NCI-H82 treated with DMSO at 0.1 percent for 48 hours (cell line): ENCODE measurements around the gene DDIAS.
"Not testable (repeated sequence)": the region's sequence is repeated elsewhere in the genome, so short reads cannot be mapped to it uniquely, and the experiment has no call there.

ENCODE experiments used
- DNase-seq: peaks from one replicate; lab custom pipeline; 2025; ENCODE audit not compliant: unreplicated experiment; lab: John Stamatoyannopoulos, UW

DDIAS gene, protein sequence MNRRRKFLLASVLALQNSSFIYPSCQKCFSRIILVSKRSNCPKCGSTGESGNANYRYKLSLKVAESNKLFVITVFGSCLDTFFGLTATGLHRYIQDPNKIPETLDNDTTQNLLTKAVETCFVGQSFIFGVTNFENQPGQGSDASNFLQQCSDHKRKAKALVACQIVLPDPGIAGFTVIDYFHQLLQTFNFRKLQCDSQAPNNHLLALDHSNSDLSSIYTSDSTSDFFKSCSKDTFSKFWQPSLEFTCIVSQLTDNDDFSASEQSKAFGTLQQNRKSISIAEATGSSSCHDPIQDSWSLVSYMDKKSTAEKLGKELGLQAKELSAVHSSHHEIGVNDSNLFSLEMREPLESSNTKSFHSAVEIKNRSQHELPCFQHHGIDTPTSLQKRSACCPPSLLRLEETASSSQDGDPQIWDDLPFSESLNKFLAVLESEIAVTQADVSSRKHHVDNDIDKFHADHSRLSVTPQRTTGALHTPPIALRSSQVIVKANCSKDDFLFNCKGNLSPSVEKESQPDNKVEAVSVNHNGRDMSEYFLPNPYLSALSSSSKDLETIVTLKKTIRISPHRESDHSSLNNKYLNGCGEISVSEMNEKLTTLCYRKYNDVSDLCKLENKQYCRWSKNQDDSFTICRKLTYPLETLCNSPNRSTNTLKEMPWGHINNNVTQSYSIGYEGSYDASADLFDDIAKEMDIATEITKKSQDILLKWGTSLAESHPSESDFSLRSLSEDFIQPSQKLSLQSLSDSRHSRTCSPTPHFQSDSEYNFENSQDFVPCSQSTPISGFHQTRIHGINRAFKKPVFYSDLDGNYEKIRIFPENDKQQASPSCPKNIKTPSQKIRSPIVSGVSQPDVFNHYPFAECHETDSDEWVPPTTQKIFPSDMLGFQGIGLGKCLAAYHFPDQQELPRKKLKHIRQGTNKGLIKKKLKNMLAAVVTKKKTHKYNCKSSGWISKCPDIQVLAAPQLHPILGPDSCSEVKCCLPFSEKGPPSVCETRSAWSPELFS

DNA sequence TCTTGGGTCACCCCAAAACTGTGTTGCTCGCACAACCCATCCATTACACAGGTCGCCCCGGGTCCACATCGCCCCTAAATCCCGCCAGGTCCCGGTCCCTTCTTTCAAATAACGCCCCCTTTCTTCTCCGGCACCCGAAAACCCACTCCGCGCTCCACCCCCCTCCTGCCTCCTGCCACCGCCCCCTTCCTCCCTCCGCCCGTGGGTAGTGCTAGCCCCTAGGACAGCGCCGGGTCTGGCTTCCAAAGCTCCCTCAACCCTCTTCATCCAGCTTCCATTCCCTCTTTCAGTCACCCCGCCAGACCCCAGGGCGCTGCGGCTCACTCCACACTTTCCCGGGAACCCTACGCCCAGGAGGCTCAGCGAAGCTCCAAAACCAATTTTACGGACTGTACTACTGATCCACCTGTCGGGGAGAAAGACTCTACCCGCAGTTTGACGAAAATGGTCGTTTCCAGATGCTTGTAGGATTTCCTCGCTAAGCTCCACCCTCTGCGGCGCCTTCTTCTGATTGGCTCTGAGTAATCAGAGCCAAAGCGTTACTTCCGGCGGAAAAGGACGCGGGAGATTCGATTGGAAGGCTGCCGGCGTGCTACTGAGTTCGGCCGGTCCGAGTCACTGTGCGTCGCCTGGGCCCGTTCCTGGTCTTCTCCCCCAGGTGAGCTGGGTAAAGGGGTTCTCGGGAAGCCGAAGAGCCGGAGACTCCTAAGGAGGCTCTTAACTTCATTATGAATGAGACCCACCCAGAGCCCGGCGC is at the start of gene DDIAS:
DDIAS (plus strand) TSS at position 572 of the 757 bp plus-strand sequence. CDS start 13,003 bp downstream, outside the sequence.
- DNase-seq, result peak; percentile 94

DNA sequence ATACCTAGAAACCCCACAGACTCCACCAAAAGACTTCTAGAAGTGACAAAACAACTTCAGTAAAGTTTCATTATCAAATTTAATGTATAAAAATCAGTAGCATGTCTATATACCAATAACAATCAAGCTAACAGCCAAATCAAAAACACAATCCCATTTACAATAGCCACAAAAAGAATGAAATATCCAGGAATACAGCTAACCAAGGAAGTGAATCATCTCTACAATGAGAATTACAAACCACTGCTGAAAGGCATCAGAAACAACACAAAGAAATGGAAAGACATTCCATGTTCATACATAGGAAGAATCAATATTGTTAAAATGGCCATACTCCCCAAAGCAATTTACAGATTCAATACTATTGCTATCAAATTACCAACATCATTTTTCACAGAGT is 47.3 kb upstream of the DDIAS start:
- DNase-seq, result no peak

DNA sequence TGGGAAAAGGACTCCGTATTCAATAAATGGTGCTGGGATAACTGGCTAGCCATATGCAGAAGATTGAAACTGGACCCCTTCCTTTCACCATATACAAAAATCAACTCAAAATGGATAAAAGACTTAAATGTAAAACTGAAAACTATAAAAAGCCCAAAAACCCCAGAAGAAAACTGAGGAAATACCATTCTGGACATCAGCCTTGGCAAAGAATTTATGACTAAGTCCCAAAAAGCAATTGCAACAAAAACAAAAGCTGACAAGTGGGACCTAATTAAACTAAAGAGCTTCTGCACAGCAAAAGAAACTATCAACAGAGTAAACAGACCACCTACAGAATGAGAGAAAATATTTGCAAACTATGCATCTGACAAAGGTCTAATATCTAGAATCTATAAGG is 46.6 kb upstream of the DDIAS start:
- DNase-seq, result not testable (repeated sequence)

DNA sequence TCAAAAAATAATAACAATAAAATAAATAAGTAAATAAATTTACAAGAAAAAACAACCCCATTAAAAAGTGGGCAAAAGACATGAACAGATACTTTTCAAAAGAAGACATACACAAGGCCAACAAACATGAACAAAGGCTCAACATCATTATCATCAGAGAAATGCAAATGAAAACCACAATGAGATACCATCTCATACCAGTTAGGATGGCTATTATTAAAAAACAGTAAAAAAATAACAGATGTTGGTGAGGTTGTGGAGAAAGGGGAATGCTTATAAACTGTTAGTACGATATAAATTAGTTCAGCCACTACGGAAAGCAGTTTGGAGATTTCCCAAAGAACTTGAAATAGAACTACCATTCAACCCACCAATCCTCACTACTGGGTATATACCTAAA is 45.9 kb upstream of the DDIAS start:
- no peak for DNase-seq

DNA sequence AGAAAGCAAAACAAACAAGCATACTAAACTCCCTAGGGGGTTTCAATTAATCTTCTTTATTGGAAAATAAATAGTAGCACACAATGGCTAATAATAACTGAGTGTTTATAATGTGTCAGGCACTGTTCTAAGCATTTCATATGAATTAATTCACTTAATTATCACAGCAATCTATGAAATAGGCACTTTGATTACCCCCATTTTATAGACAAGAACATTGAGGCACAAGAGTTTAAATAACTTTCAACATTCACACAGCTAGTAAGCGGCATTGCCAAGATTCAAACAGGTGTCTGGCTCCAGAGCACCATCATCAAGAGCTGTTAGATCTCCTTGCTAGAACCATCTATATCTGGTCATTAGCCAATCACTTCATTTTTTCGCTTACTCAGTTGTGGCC is 44.4 kb upstream of the DDIAS start:
- DNase-seq, result no peak

DNA sequence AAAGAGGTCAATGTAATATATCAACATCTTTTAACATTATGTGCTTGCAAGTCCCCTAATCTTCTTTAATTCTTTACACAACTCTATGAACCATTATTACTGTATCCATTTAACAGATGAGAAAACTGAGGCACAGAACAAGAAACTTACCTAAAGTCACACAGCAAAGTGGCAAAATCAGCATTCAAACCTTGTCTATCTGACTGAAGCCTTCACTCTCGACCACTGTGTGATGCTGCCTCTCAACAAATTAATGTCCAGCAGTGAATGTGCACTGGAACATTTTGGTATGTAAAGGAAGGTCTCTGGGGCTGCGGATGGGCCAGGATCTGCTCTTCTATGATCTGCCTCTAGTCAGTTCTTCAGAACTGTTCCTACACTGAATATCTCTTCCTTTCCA is 43.4 kb upstream of the DDIAS start:
- DNase-seq, result no peak

DNA sequence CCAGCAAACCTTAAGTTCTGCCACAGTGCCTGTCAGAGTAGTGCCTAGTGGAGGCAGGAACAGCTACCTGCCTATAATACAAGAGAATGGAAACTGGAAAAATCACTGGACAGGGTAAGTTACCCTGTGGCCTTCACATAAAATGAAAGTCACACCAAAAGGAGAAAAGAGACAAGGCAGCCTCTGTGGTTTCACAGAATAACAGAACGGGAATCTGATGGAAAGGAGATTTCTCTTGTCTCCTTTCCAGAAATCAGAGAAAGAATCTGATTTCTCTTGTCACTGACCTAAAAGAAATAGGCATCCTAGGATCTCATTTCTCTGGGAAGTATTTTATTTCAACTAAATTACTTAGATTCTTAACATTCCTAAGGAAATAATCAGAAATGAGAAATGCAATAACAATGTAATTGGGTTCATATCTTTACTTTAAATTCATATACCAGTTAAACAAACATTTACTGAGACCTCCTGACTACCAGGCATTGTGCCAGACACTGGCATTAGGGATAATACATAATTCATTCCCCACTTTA is 42.9 kb upstream of the DDIAS start:
- DNase-seq, result no peak

DNA sequence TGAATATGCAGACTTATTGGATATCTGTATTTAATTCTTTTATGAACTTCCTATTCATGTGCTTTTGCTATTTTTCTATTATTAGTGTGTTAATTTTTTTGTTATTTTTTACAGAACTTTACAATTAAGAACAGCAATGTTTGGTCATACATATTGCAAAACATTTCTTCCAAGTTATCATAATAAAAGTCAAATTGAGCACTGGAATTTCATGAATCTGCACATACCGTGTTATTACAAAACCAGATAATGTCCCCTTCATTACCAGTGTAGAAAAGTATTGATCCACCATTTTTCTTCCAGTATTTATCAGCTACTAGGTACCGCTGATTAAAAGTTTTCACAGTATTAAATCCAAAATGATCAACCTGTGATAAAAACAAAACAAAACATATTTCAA is 41.8 kb upstream of the DDIAS start:
- no peak for DNase-seq

DNA sequence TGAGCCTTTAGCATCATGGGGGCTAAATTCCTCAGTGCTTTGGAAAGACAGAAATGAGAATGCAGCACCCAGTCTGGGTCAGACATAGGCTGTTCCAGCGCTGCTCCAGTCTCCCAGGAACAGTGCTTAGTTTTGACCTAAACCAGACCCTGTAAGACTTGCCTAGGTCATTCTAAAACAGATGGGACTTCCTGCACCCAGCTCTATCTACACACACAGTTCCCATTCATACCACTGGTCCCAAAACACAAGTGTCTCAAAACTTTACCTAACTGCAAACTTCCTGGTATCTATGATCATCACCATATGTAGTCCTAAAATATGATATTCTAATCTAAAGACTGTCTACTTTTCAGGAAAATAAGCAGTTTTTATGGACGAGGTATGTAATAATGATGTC is 39.2 kb upstream of the DDIAS start:
- DNase-seq, result no peak

DNA sequence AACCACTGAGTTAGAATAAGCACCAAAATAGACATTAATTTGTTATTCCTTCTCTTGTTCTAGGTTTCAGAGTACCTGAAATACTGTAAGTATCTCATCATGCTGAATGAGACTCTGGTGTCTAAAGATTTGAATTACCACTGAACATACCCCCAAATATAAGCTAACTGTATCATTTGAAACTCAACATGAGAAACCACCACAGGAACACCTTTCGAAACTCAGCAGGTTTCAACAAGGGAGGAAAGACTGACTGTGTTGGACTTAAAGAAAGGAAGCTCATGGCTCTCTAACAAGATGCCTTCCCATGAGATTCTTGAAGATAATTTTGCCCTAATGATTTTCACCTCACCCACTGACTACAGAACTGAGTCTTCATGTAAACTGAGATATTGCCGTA is 38.3 kb upstream of the DDIAS start:
- DNase-seq, result no peak

DNA sequence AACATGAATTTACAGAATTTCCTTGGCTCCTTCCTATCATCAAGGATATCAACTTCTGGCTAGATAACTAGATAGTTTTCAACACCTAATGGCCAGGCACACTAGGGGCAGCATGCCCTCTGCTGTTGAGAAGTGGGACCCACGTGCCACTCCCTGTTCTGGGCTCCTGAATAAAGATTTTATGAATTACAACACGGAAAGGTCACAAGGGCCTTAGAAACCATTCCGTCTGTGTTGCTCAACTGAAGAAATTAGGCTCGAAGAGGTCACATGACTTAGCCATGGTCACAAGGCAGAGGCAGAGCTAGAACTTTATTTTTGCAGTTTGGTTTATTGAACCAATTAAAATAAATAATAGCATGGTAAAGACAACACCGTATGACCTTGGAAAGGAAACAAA is 37.3 kb upstream of the DDIAS start:
- peak; percentile 3 for DNase-seq

DNA sequence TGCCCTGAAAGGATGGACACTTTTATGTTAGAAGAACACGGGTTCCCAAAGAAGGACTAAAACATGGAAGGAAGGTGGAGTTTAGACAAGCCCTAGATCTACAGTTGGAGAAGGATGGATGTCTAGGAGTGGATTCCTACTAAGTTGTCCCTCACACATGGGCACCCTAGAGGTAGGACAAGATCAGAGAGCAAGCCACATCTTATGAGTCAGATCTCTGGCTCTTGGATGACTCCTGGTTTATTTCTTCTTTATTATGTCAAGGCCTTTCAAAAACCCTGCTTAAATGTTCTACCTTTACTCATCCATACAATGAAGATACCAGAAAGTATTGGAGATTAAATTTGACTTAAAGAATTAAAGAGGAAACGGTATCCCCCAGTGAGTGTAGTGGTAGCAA is 35.7 kb upstream of the DDIAS start:
- no peak for DNase-seq

DNA sequence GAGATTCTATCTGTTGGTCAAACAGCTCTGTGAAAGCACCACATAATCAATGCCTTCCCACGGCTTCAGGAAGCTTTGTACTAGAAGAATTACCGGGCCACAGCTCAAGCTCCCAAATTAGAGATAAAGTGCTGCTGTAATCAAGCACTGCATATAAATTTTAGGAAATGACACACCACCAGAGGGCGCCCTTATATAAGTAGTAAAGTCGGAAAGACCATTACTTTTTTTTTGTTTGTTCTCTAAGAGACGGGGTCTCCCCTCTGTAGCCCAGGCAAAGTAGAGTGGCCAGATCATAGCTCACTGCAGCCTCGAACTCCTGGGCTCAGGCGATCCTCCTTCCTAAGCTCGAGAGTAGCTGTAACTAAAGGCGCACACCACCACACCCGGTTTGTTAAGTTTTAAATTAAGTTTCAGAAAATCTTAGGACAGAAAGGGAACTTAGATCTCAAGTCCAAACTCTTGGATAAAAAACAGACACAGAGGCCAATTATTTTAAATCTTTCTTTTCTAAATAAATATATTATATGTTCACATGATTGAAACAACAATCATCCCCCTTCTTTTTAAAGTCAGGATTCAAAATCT is 33.9 kb upstream of the DDIAS start:
- DNase-seq, result peak; percentile 75

DNA sequence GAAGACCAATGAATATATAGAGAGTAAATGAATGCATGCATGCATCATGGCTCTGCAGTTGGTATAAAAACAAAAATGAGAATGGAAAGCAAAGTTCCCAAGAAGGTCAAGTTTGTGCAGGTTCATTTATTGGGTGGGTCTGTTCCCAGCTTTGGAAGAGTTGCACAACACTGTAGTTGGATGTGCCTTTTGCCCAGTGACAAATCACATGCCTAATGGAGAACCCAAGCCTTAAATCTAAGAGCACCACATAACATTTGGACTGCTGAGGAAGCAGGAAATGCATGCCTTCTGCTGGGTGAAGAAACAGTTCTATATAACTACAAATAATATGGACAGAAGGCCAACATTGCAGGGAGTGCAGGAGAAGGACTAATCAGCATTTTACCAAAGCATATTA is 31.9 kb upstream of the DDIAS start:
- DNase-seq, result no peak

DNA sequence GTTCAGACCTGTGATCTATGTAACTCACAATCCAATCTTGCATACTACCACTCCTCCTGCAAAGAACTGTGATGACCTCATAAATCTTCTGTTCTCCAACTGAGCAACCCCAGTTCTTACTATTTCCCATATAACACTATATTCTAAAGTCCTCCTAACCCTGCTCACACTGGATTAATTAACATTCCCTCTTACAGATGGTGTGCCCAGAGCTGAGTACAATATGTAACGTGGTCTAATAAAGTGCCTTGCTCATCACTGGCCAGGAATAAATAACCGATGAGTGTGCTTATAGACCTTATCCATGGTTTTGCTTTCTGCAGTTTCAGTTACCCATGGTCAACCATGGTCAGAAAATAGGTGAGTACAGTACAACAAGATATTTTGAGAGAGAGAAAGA is 29.9 kb upstream of the DDIAS start:
- DNase-seq, result no peak

DNA sequence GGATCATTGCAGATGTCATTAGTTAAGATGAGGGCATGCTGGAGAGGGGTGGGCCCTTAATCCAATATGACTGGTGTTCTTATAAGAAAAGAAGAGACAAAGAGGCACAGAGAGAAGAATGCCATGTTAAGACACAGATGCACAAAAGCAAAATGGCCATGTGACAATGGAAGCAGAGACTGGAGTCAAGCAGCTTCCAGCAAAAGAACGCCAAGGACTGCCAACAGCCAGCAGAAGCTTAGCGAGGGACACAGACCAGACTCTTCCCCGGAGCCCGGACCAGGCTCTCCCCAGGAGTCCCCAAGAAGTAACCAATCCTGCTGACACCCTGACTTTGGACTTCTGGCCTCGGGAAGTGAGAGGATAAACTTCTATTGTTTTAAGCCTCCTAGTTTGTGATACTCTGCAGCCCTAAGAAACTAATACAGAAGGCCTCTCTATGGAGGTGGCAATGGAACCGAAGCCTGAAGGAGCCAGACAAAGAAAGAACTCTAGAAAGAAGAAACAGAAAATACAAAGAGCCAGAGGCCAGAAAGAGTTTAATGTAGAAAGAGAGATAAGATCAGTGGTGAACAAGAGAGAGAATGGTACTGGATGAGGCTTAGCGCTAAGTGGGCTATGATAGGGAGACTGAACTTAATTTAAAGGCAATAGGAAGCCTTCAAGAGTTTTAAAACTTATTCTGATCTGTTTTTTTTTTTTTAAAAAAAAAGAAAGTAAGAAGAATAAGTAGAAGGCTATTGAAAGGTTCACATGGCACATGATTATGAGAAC is 29.0 kb upstream of the DDIAS start:
- no peak for DNase-seq

DNA sequence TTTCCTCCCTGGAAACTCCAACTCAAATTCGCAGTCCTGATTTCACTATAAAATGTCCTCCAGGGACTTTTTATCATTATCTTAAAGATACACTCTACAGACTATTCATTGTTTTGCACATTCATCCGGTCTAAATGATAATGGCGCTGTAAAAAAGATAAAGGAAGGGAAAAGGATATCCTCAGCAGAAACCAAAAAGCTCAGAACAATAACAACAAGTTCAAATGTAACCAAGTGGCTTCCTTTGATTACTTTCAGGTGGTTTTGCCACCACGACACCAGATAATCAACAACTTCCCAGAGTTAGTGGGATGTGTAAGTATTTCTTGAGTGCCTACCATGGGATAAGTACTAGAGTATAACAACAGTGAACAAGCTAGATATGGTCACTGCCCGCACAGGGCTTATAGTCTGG is 27.6 kb upstream of the DDIAS start:
- no peak for DNase-seq

DNA sequence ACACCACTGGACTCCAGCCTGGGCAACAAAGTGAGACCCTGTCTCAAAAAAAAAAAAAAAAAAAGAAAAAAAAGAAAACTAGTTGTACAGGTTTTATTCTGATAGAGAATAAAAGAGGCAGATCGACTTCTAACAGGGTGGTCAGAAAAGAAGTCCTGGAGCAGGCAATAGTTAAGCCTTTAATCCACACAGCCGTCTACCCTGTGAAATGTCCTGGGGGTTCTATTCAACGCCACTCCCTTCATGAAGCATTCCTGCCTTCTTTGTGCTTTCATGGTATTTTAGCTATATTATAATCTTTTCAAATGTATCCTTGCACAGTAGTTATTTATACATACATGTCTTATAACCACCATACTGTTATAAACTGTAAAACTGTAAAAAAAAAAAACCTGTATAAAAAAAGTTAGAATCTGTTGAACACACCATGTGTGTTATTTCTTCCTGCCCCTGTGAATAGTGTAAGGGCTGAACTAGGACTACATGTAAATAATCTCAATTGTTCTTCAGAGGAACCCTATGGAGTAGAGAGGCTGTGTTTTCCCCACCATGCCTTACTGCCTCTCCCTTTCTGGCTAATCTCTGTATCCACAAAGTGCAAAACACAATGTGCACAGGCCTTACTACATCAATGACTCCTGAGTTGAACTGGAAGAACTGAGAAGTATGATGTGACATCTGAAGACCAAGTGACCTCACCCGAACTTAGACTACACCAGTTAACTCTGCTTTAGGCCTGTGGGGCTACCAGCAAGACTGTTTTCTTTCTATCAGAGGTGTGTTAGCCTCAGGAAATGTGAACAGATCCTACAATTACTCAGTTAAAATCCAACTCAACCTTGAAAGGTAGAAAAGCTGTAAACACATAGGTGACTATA is 26.7 kb upstream of the DDIAS start:
- no peak for DNase-seq

DNA sequence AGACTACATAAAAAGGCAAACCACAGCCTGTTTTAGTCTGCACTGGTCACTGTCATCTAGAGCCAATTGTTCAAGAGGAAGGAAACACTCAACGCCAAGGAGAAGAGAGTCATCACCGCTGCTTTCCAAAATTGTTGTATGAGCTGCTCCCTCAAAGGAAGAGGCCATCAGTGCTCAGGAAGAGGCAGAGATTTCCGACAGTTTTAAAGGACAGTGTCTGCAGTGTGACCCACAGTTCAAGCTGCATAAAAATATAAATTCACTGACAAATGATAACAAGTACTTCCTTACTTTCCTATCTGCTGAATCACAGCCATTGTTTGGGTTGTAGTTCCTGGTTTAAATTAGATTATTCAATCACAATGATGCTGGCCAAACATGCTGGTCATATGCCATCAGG is 17.7 kb upstream of the DDIAS start:
- DNase-seq, result no peak
